Thyroid gland (tissue), 4 donors: ENCODE data around the gene LRMDA.

Source experiments
- CTCF ChIP-seq, 6 experiments: fragments of 200-600 bp in 3 of 6; fragments of 450-650 bp in 3 of 6; sonication (generic) in 3 of 6; IDR thresholded peaks; one replicate each; pipeline ENCODE4 v1.5.1; 2016 to 2019; ENCODE audit warnings: antibody characterized with exemption in 6 of 6, mild to moderate bottlenecking in 2 of 6, inconsistent platforms in 1 of 6, moderate library complexity in 1 of 6
- POLR2A ChIP-seq, 2 donors: fragments of 450-650 bp; IDR thresholded peaks; one replicate each; pipeline ENCODE4 v1.6.1; 2017; ENCODE audit warnings: antibody characterized with exemption in 2 of 2, mild to moderate bottlenecking in 2 of 2, moderate library complexity in 1 of 2

GRCh38 chr10:76333796-76334195, 902.4 kb downstream of the LRMDA start:
- TF ChIP-seq POLR2A (IDR thresholded peaks at IDR 0.05) (no peak), CTCF (IDR thresholded peaks at IDR 0.05) (no peak)
